DMS153 treated with DMSO at 0.1 percent for 48 hours (cell line): ENCODE measurements around the gene CHRNA5.

ENCODE experiments used
- DNase-seq: peaks from one replicate; lab custom pipeline; 2025; ENCODE audit not compliant: unreplicated experiment; lab: John Stamatoyannopoulos, UW

Gene CHRNA5

DNA sequence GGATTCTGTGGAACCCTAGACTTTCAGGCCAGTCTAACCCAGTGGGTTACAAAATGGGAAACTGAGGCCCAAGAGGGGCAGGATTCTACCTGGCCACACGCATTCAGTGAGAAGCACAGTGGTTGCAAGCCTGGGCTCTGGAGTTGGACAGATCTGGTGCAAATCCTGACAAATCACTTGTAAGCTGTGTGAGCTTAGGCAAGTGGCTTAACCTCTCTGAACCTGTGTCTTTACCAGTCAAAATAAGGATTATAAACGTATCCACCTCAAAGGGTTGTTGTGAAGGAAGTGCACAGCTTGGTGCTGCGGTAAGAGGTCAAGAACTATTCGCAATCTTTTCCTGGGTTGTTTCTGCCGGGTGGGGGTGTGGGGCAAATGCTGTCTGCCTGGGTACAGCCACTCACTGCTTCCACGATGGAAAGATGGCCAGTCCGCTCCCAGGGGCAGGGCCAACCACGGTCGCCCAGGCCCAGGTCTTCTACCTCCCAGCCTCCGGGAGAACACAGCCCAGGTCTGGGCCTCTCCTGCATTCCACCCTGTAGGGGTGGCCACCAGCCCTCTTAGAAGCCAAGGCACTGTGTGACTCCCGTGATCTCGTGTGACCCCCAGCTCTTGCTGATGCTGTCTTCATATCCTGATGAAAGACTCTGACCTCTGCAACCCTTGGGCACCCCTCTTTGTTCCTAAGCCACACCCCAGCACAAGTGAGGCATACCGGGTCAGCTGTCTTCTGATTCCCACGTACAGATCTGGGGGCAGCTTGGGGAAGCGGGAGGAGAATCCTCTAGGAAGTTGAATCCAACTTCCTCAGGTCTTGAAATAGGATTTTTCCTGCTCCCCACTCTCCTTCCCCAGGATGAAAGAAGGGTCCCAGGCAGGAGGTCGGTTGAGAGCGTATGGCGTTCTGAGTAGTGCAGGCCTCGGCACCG lies 54.0 kb downstream of the CHRNA5 start:
- no peak for DNase-seq

- no peak for DNase-seq
Measured at GRCh38 chr15:78620021-78620526, 54.8 kb downstream of the CHRNA5 start.

GRCh38 chr15:78620527-78621421 lies 55.5 kb downstream of the CHRNA5 start, which contains the start of gene CHRNA3:
Gene CHRNA3 (minus strand): TSS chr15:78620996. CDS start chr15:78620794, 202 bp downstream.
- no peak for DNase-seq

- DNase-seq = no peak
Measured at GRCh38 chr15:78621810-78622402, 56.6 kb downstream of the CHRNA5 start.

DNA sequence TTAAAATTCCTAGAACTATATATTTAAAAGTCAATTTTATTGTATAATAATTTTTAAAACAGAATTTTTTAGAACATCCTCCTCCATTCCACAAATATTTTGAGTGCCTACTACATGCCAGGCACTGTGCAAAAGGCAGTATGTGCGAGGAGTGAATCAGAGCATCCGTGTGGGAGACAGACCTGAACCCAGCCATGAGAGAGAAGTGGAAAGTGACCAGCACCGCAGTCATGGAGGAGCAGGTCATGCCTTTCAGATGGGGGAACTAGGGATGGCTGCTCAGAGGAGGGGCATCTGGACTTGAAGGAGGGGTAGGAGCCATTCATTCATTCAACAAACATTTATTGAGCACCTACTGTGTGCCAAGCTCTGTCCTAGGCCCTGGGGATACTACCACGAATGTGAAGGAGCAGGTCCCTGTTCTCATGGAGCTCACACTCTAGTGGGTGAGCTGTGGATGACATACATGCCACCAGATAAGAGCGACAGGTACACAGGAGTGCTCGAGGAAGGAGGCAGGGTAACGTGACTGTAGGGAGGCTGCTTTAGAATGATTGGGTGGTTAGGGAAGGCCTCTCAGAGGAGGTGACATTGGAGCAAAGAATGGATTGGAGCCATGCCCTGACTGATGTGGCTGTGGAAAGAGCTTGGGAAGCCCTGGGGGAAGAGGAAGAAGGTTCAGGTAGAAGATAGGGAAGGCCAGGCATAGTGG lies 58.6 kb downstream of the CHRNA5 start:
- no peak for DNase-seq

DNA sequence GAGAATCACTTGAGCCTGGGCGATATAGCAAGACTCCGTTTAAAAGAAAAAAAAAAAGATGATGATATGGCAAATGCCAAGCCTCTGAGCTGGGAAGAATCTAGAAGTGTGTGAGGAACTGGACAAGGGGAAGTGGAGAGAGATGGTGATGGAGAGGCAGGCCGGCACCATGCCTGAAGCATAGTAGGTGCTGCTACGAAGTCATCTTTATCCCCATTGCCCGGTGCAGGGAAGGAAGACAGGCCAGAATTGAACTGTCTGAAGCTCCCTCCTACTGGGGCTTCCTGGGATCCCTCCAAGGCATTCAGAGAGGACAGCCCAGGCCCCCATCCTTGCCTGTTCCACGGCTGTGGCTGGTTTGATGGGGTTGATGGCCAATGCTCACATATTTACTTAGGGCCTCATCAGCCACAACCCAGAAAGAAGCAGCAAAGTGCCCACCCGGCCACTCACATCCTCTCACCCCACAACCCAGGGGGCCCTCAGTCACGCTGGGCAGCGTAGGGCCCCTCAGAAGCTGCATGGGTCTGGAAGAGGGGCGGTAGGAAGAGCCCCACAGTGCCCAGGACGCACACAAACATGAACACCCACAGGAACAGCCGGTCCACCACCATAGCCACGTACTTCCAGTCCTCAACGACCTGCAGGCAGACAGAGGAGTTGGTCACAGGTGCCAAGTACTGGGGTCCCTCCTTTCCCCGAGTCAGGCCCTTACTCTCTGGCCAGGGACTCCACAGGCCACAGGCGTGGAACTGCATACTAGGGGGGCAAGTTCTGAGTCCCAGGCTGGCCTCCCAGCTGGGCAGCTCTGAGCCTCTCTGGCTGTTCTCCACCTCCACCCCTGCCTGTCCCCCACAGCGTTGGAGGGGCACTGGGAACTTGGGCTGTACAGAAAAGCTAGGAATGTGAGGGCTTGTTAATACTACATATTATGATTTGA lies 59.6 kb downstream of the CHRNA5 start:
- DNase-seq = no peak

DNA sequence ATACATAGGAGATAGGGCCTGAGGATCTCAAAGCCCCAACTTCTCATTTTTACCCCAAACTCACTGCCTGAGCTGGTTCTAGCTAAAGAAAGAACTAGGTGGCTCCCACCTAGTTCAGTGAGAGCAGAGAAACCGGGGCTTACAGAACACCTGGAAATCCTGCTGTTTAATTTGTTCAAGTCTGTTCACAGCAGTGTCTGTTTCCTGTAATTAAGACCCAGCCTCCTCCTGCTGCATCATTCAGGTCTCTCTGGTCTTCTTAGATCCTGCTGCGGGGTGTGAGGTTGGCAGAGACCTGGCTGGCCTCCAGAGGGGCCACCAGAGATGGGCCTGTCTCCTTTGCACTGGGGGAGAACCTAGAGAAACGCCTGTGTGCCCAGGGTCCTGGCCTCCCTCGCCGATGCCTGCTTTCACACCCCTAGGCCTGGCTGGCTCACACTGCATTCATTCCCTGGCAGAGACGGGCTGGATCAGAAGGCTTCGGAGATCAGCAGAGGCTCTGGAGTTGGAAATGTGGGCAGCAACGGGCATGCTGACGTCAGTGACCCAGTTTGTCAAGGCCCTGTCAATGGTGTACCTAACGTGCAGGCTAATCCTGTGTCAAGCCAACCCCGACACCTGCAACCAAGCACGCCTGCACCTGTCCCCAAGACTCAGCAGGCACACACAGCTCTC lies 60.4 kb downstream of the CHRNA5 start:
- no peak for DNase-seq

GRCh38 chr15:78626381-78626995 lies 61.2 kb downstream of the CHRNA5 start:
- no peak for DNase-seq

DNA sequence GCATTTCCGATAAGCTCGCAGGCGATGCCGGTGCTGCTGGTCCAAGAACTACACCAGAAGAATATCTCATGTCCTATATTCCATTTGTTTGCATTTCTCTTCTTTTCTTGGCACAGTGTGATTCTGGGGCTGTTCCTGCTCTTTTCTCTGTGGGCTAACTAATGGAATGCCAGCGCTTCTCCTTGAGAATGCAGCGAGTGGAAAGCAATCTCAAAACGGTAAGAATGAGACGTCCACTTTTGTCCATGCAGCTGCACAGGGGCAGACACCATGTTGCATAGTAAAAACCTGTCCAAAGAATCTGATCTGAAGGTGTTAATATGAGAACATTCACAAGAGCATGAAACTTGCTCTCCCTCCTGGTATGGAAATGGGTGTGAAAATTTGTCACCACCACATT lies 62.0 kb downstream of the CHRNA5 start:
- DNase-seq = no peak

GRCh38 chr15:78628227-78628626 lies 62.9 kb downstream of the CHRNA5 start:
- no peak for DNase-seq

GRCh38 chr15:78629031-78629715 lies 63.9 kb downstream of the CHRNA5 start:
- no peak for DNase-seq

DNA sequence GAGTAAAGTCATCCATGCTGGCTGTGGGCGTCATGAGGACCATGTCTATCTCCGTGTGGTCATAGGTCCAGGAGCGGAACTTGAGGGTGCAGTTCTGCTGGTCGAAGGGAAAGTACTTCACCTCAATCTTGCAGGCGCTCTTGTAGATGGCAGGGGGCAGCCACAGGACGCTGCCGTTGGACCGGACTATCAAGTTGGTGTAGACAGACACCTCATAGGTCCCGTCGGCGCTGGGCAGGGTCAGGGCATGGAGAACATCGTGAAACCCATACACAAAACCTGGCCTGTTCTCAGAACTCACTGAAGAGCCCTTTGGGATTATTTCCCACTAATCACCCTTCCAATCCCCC lies 64.4 kb downstream of the CHRNA5 start:
- no peak for DNase-seq

DNA sequence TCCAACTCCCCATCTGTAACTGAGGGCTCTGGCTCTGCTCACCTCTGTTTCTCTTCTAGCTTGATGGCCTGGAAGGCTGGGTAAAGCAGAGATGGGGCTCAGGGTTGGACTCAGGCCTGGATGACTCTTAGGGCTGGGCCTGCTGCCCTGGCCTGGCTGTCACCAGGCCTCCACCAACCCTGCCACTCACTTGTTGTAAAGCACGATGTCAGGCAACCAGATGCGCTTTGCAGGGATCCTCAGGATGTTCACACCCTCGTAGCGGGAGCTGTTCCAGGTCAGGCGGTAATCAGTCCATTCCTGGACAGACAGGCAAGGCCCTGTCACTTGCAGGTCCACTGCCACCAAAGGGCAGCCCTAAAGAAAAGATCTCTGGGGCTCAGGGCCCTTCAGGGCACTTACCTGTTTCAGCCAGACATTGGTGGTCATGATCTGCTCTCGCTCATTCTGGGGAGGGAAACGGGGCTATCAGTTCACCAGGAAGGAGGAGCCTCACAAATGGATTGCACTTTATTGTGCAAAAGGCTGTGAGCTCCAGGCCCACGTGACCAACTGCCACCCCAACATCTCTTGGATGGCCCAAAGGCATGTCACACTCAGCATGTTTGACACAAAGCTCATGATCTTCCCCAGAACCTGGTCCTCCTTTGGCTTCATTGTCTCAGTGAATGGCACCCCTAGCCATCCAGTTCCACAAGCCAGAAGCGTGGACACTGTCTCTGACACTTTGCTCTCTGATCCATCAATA lies 65.7 kb downstream of the CHRNA5 start:
- DNase-seq = no peak

GRCh38 chr15:78633348-78633747 lies 68.0 kb downstream of the CHRNA5 start:
- DNase-seq = no peak

- no peak for DNase-seq
Measured at GRCh38 chr15:78634210-78635145, 69.2 kb downstream of the CHRNA5 start.

DNA sequence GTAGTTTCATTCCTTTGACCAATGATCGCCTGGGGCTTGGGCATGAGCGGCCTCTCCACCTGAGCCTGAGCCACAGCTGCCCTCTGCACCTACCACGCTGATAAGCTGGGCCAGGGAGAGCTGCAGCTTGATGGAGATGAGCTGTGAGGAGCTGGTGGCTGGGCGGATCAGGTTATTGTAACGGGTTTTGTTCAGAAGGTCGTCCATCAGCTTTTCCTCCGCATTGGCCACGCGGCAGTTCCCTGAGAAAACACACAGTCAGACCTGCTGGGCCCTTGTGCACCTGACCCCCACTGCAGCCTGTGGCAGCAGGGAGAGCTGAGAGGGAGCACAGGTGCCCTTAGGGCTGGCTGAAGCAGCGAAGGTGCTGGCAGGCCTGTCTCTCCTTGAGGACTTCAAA lies 70.0 kb downstream of the CHRNA5 start:
- DNase-seq = no peak
